GM12801 (cell line): ENCODE results near the gene SLC26A6.

Experiments
- CTCF ChIP-seq: IDR thresholded peaks from one replicate; pipeline ENCODE4 v1.5.1; 2011; ENCODE audit warnings: control low read depth; ENCODE audit not compliant: insufficient read length; ENCODE audit errors: extremely low read depth

SLC26A6 gene

DNA sequence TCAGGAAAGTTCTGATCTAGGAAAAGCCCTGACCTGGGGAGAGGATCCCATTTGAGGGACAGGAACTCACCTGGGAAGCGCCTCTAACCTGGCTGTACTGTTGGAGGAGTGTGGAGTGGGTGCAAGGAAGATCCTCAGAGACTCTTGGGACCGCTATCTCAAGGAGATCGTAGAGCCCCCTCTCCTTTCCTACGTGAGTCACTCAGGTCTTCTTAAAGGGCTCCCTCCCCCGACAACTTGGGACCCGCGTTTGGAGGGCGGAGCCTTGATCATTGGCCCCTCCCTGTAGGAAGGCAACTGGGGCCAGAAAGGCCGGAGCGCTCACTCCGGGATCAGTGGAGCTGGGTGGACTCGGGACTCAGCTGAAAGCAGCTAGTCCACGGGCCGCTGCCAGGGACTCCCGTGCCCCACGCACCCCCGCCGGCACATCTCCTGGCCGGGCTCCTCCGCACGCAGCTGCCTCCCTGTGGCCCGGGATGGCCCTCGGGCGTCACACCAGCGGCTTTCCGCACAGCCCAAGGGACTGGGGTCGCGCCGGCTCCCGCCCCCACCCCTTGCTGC lies 520 bp downstream of the SLC26A6 start:
- no peak for TF ChIP-seq CTCF

DNA sequence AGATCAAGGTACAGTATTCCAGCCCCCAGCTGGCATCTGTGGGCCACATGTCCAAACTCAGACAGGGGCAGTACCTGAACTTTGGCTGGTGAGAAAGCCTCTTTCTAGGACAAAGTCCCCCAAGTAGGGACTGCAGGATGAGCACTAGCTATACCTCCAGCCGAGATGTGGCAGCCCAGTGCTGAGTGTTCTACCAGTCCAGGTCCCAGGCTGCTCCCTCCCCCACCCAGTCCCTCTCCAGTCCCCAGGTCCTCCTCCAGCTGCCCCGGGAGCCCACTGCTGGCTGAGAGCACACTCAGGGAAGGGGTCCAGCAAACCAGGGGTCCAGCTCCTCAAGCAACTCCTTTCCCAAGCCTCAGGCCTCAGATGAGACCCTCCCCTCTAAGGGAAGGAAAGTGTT lies 1.5 kb downstream of the SLC26A6 start:
- no peak for TF ChIP-seq CTCF

DNA sequence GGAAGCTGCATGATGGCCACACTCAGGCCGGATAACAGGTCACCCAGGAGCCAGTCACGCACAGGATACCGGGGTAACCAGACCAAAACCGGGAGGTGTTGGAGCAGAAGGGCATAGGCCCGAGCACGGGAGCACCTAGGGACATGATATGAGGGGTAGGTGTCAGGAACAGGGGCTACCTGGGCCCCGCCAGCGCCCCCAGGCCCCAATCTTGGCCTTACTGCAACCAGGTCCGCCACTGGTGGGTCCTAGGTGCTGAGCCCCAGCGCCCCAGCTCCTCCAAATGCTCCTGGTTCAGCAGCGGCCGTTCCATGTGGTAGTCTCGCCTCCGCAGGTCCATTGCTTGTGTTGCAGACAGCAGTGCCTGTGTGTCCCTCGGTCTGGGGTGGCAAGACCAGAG lies 2.0 kb downstream of the SLC26A6 start:
- no peak for TF ChIP-seq CTCF

- no peak for TF ChIP-seq CTCF
These were observed 3.5 kb downstream of the SLC26A6 start for GRCh38 chr3:48631516-48632448.

- TF ChIP-seq CTCF, result no peak
These were observed 4.4 kb downstream of the SLC26A6 start for GRCh38 chr3:48630833-48631232.

DNA sequence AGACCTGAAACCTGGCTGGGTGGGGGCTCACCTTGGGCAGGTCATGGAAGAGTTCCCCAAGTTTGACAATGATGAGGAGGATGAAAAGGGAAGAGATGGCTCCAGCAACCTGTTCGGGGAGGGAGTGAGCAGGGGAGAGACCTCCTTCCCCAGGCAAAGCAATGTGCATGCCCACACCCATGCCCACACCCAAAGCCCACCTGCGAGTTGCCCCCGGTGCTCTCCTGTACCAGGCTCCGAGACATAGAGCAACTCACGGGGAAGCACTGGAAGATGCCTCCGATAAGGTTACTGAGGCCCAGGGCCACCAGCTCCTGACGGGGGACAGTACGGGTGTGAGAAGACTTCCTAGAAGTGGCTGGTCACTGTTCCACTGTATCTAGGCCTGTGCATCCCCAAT lies 4.9 kb downstream of the SLC26A6 start:
- TF ChIP-seq CTCF, result no peak

- TF ChIP-seq CTCF, result no peak
These were observed 5.4 kb downstream of the SLC26A6 start for GRCh38 chr3:48629894-48630293.
